CD4-positive, alpha-beta T cell treated with Interleukin-17A for 1 hour (primary cell): ENCODE results near the gene FZR1.
"Not testable (repeated sequence)": the region's sequence is repeated elsewhere in the genome, so short reads cannot be mapped to it uniquely, and the experiment has no call there.

Source experiments
- DNase-seq: peaks from one replicate; pipeline ENCODE4 v3.0.0-alpha.2; 2020

The FZR1 gene

GRCh38 chr19:3516675-3517207 is 10.6 kb downstream of the FZR1 start:
- DNase-seq: peak; percentile 70

GRCh38 chr19:3517638-3518037 is 11.5 kb downstream of the FZR1 start:
- DNase-seq: no peak

GRCh38 chr19:3518255-3518654 is 12.1 kb downstream of the FZR1 start:
- no peak for DNase-seq

GRCh38 chr19:3518659-3519058 is 12.5 kb downstream of the FZR1 start:
- no peak for DNase-seq

GRCh38 chr19:3519126-3519525 is 13.0 kb downstream of the FZR1 start:
- no peak for DNase-seq

- DNase-seq: no peak
Measured at GRCh38 chr19:3520166-3521103, 14.3 kb downstream of the FZR1 start.

- no peak for DNase-seq
Measured at GRCh38 chr19:3521104-3521445, 15.0 kb downstream of the FZR1 start.

- DNase-seq: no peak
Measured at GRCh38 chr19:3522421-3523360, 16.6 kb downstream of the FZR1 start.

- no peak for DNase-seq
Measured at GRCh38 chr19:3523361-3524077, 17.4 kb downstream of the FZR1 start.

- DNase-seq: no peak
Measured at GRCh38 chr19:3524078-3524842, 18.1 kb downstream of the FZR1 start.

- DNase-seq: no peak
Measured at GRCh38 chr19:3524904-3525451, 18.9 kb downstream of the FZR1 start.

GRCh38 chr19:3526507-3527237 is 20.6 kb downstream of the FZR1 start:
- DNase-seq: no peak

GRCh38 chr19:3527238-3527910 is 21.3 kb downstream of the FZR1 start:
- DNase-seq: no peak

- DNase-seq: no peak
Measured at GRCh38 chr19:3528080-3528479, 22.0 kb downstream of the FZR1 start.

- DNase-seq: no peak
Measured at GRCh38 chr19:3528539-3529211, 22.6 kb downstream of the FZR1 start.

GRCh38 chr19:3529299-3529698 is 23.2 kb downstream of the FZR1 start:
- DNase-seq: not testable (repeated sequence)

- no peak for DNase-seq
Measured at GRCh38 chr19:3530389-3530788, 24.3 kb downstream of the FZR1 start.

GRCh38 chr19:3531716-3532115 is 25.6 kb downstream of the FZR1 start:
- no peak for DNase-seq

GRCh38 chr19:3532154-3532786 is 26.2 kb downstream of the FZR1 start:
- DNase-seq: no peak
